Keratinocyte (primary cell): ENCODE data around the gene MNAT1. TPM values are rescaled to one million over a fixed set of nuclear protein-coding genes. Genes with fewer than 3 reads are reported as not detected.

Experiments
- DNase-seq: peaks from one replicate; pipeline ENCODE4 v3.0.0-alpha.2; 2011; ENCODE audit warnings: low read depth, missing footprints, low spot score
- FAIRE-seq: peaks from 2 replicates; lab custom pipeline; 2011; peaks lifted over from hg19 to GRCh38; lab: Jason Lieb, UNC
- H2AFZ ChIP-seq: 2 replicates; pipeline ENCODE4 v1.6.0; 2012; ENCODE audit warnings: low read length, control low read depth, inconsistent platforms; ENCODE audit not compliant: control insufficient read depth
- H3K27ac ChIP-seq: 2 replicates; pipeline ENCODE4 v1.5.1; 2011; ENCODE audit warnings: low read length; ENCODE audit not compliant: control insufficient read depth, insufficient read depth
- H3K27me3 ChIP-seq: 3 replicates; pipeline ENCODE4 v1.6.0; 2011; ENCODE audit warnings: low read length; ENCODE audit not compliant: control insufficient read depth, insufficient read depth; ENCODE audit errors: extremely low read depth
- H3K36me3 ChIP-seq, 2 experiments: 2 replicates in 1 of 2; 3 replicates in 1 of 2; pipeline ENCODE4 v1.5.1; 2011; ENCODE audit warnings: low read length in 2 of 2, mild to moderate bottlenecking in 1 of 2; ENCODE audit not compliant: control insufficient read depth in 2 of 2, insufficient read depth in 2 of 2; ENCODE audit errors: extremely low read depth in 1 of 2
- H3K4me1 ChIP-seq: 3 replicates; pipeline ENCODE4 v1.5.1; 2011; ENCODE audit warnings: low read length; ENCODE audit not compliant: control insufficient read depth, insufficient read depth; ENCODE audit errors: extremely low read depth
- H3K4me2 ChIP-seq: 3 replicates; pipeline ENCODE4 v1.6.0; 2011; ENCODE audit warnings: low read depth, low read length; ENCODE audit not compliant: control insufficient read depth, insufficient read depth; ENCODE audit errors: extremely low read depth
- H3K4me3 ChIP-seq, 3 experiments: fragments of 200-600 bp in 1 of 3; sonication (generic) in 1 of 3; 2 replicates in 2 of 3; 3 replicates in 1 of 3; pipeline ENCODE4 v1.5.1; 2011 to 2016; ENCODE audit warnings: low read length in 3 of 3, mild to moderate bottlenecking in 3 of 3, control low read depth in 2 of 3, inconsistent platforms in 1 of 3, low read depth in 1 of 3, mixed read lengths in 1 of 3, mixed run types in 1 of 3, moderate library complexity in 1 of 3; ENCODE audit not compliant: control insufficient read depth in 2 of 3, insufficient read depth in 2 of 3; ENCODE audit errors: extremely low read depth in 1 of 3
- H3K79me2 ChIP-seq: 2 replicates; pipeline ENCODE4 v1.6.0; 2012; ENCODE audit warnings: low read length; ENCODE audit not compliant: control insufficient read depth, insufficient read depth
- H3K9ac ChIP-seq: 3 replicates; pipeline ENCODE4 v1.6.0; 2011; ENCODE audit warnings: low read length; ENCODE audit not compliant: control insufficient read depth, insufficient read depth; ENCODE audit errors: extremely low read depth
- H3K9me1 ChIP-seq: 3 replicates; pipeline ENCODE4 v1.6.0; 2011; ENCODE audit warnings: low read length; ENCODE audit not compliant: control insufficient read depth, insufficient read depth; ENCODE audit errors: extremely low read depth
- H3K9me3 ChIP-seq: 2 replicates; pipeline ENCODE4 v1.5.1; 2012; ENCODE audit warnings: low read depth, low read length; ENCODE audit not compliant: control insufficient read depth
- H4K20me1 ChIP-seq: 3 replicates; pipeline ENCODE4 v1.6.0; 2011; ENCODE audit warnings: low read length; ENCODE audit not compliant: control insufficient read depth, insufficient read depth; ENCODE audit errors: extremely low read depth
- CTCF ChIP-seq, 3 experiments: IDR thresholded peaks in 1 of 3; conservative IDR thresholded peaks in 1 of 3; optimal IDR thresholded peaks in 1 of 3; 2 replicates in 2 of 3; 3 replicates in 1 of 3; pipeline versions ENCODE3 to v1.5.1; 2011; ENCODE audit warnings: low read length in 3 of 3, mild to moderate bottlenecking in 3 of 3, moderate library complexity in 2 of 3, control low read depth in 1 of 3, inconsistent platforms in 1 of 3; ENCODE audit not compliant: insufficient read depth in 2 of 3; ENCODE audit errors: extremely low read depth in 1 of 3
- EZH2 ChIP-seq: IDR thresholded peaks from one replicate; pipeline ENCODE4 v1.6.1; 2012; ENCODE audit warnings: inconsistent platforms, mild to moderate bottlenecking, low read length, moderate library complexity
- dilution Hi-C: fragments of 300-500 bp; cut with MboI; formaldehyde crosslinking; loops from one replicate; pipeline ENCODE4 v1.7.0; 2020; ENCODE audit warnings: low sequenced_read_pairs; ENCODE audit not compliant: extremely low pct_ligation_motif_present
- polyA plus RNA-seq, 5 experiments: library from polyadenylated mRNA; depleted of rRNA in 3 of 5; stranded (reverse) in 3 of 5; stranded (forward) in 1 of 5; unstranded in 1 of 5; fragments of >200 nt; gene quantifications; 1 replicate in 1 of 5; 2 replicates in 3 of 5; 3 replicates in 1 of 5; pipeline versions ENCODE4 v1.2.1 to v1.2.3, GENCODE V29; 2011 to 2012; ENCODE audit warnings: missing spikeins in 2 of 5, low read depth in 1 of 5, low replicate concordance in 1 of 5

MNAT1 gene
- polyA plus RNA-seq, 1 donor (not counting 4 experiments of a cell fraction or from before 2014, with no cell fraction given), result 79.5 TPM

GRCh38 chr14:60904381-60904780 is 169.8 kb downstream of the MNAT1 start:
- Histone ChIP-seq H3K9me3 (no peaks in the 10 kb centered on the region), H3K4me2 (no peak overlapping the region), H3K79me2 (no peaks in the 10 kb centered on the region), H3K9me1 (no peaks in the 10 kb centered on the region), H3K9ac (no peak overlapping the region), H3K27me3 (no peaks in the 10 kb centered on the region), H3K27ac (no peak overlapping the region), H3K4me3 (no peak overlapping the region), H4K20me1 (no peaks in the 10 kb centered on the region), H3K4me1 (peaks cover 2% of the 10 kb centered on the region), H2AFZ (no peak overlapping the region), H3K36me3 (no peaks in the 10 kb centered on the region)
- no peak for TF ChIP-seq CTCF (optimal IDR thresholded peaks at IDR 0.05 in 1 of 3, IDR thresholded peaks at IDR 0.05 in 1 of 3, conservative IDR thresholded peaks at IDR 0.05 in 1 of 3; ENCODE audit: extremely low read depth in 1 of 3, insufficient read depth in 2 of 3, low read length in 3 of 3)
- TF ChIP-seq EZH2, result no peak
- no peak for FAIRE-seq
- dilution Hi-C loops, result no loop called here
- DNase-seq, result no peak

GRCh38 chr14:60905923-60906322 is 171.4 kb downstream of the MNAT1 start:
- dilution Hi-C loops, result no loop called here
- FAIRE-seq (no peak), DNase-seq (no peak)
- Histone ChIP-seq H3K4me3 (no peak overlapping the region), H3K27me3 (no peaks in the 10 kb centered on the region), H2AFZ (no peak overlapping the region), H3K9me3 (no peaks in the 10 kb centered on the region), H3K79me2 (no peaks in the 10 kb centered on the region), H3K9me1 (no peaks in the 10 kb centered on the region), H4K20me1 (no peaks in the 10 kb centered on the region), H3K4me1 (peaks cover 2% of the 10 kb centered on the region), H3K27ac (no peak overlapping the region), H3K36me3 (no peaks in the 10 kb centered on the region), H3K4me2 (no peak overlapping the region), H3K9ac (no peak overlapping the region)
- TF ChIP-seq CTCF (optimal IDR thresholded peaks at IDR 0.05 in 1 of 3, IDR thresholded peaks at IDR 0.05 in 1 of 3, conservative IDR thresholded peaks at IDR 0.05 in 1 of 3; ENCODE audit: extremely low read depth in 1 of 3, insufficient read depth in 2 of 3, low read length in 3 of 3), result no peak
- TF ChIP-seq EZH2, result no peak
